Lung (tissue), 12 donors: ENCODE results near the gene RBP3. TPM values are rescaled to one million over a fixed set of nuclear protein-coding genes. Genes with fewer than 3 reads are reported as not detected.

ENCODE experiments used
- ATAC-seq: fragments of 200-7000 bp; cut with Tn5 transposase; one replicate; pipeline ENCODE4 v1.9.1; 2020; ENCODE audit warnings: moderate number of reproducible peaks; ENCODE audit not compliant: insufficient read depth, low FRiP score
- DNase-seq, 3 donors: peaks; one replicate each; pipeline ENCODE4 v3.0.0-alpha.2; 2013 to 2017
- H3K27ac ChIP-seq, 2 donors: one replicate each; pipeline ENCODE4 v1.5.1; 2013; ENCODE audit warnings: mild to moderate bottlenecking in 2 of 2, moderate library complexity in 2 of 2, control low read depth in 1 of 2, inconsistent platforms in 1 of 2, low read depth in 1 of 2, low read length in 1 of 2
- H3K27me3 ChIP-seq, 3 donors: one replicate each; pipeline ENCODE4 v1.5.1; 2013; ENCODE audit warnings: low read length in 2 of 3; ENCODE audit not compliant: control insufficient read depth in 3 of 3, insufficient read depth in 3 of 3
- H3K36me3 ChIP-seq, 4 donors: one replicate each; pipeline ENCODE4 v1.5.1; 2013; ENCODE audit warnings: low read length in 4 of 4, mild to moderate bottlenecking in 1 of 4, moderate library complexity in 1 of 4; ENCODE audit not compliant: control insufficient read depth in 4 of 4, insufficient read depth in 4 of 4
- H3K4me1 ChIP-seq, 5 donors: one replicate each; pipeline ENCODE4 v1.5.1; 2013; ENCODE audit warnings: low read length in 5 of 5, mild to moderate bottlenecking in 2 of 5, moderate library complexity in 1 of 5; ENCODE audit not compliant: control insufficient read depth in 5 of 5, insufficient read depth in 5 of 5
- H3K4me3 ChIP-seq: one replicate; pipeline ENCODE4 v1.5.1; 2013; ENCODE audit warnings: mild to moderate bottlenecking, control low read depth, moderate library complexity
- H3K9ac ChIP-seq, 2 donors: one replicate each; pipeline ENCODE4 v1.5.1; 2013; ENCODE audit warnings: low read length in 2 of 2, control low read depth in 1 of 2; ENCODE audit not compliant: insufficient read depth in 1 of 2
- H3K9me3 ChIP-seq, 4 donors: one replicate each; pipeline ENCODE4 v1.5.1; 2013; ENCODE audit warnings: low read length in 3 of 4, mild to moderate bottlenecking in 1 of 4, moderate library complexity in 1 of 4; ENCODE audit not compliant: control insufficient read depth in 4 of 4, insufficient read depth in 3 of 4
- WGBS, 2 donors: extraction: QIAGEN DNeasy Blood & Tissue Kit; methylation state at CpG; one replicate each; pipeline ENCODE4 v1.1.7; 2013; 5-methylcytosine and 5-hydroxymethylcytosine counted together
- polyA plus RNA-seq, 2 donors: library from polyadenylated mRNA; stranded (reverse); fragments of 200-250 nt; gene quantifications; one replicate each; pipeline ENCODE4 v1.2.1, GENCODE V29; 2013
- total RNA-seq, 2 donors: library from RNA; depleted of rRNA in 1 of 2; stranded (reverse); fragments of >200 nt in 1 of 2; gene quantifications; one replicate each; pipeline ENCODE4 v1.2.1, GENCODE V29; 2014 to 2021
- TF ChIP-seq, protein P1 (sequence below): IDR thresholded peaks from 2 replicates; pipeline ENCODE4 v1.5.1; 2012; ENCODE audit warnings: mild to moderate bottlenecking; ENCODE audit errors: control extremely low read depth, extremely low read depth
- donor health status: control.
- donor health status: control.
- donor health status: Bipolar disorder and iron deficiency.
- donor health status: healthy.
- donor health status: DM: yes; HTN: yes; CAD: no.

The RBP3 gene
- total and polyA plus RNA-seq, 4 donors, result 0.01 TPM; not detected in 3

DNA sequence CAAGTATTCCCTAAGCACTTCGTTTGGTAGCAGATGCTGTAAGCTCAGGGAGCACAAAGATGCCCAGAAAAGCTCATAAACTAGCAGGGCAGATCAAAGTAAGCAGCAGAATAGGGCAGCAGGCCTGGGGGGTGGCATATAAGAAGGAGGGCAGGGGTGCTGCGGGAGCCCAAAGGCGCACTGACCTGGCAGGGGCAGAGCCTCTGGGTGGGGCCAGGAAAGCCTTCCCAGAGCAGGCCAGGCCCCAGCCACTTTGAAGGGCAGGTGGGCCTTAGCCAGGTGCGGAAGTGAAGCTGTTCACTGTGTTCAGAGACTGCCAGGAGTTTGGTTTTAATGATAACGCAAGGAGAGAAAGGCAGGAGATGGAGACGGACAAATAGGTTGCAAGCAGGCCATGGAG lies 44.3 kb upstream of the RBP3 start:
- H3K27ac ChIP-seq, result no peak overlapping the region
- TF ChIP-seq, protein P1, sequence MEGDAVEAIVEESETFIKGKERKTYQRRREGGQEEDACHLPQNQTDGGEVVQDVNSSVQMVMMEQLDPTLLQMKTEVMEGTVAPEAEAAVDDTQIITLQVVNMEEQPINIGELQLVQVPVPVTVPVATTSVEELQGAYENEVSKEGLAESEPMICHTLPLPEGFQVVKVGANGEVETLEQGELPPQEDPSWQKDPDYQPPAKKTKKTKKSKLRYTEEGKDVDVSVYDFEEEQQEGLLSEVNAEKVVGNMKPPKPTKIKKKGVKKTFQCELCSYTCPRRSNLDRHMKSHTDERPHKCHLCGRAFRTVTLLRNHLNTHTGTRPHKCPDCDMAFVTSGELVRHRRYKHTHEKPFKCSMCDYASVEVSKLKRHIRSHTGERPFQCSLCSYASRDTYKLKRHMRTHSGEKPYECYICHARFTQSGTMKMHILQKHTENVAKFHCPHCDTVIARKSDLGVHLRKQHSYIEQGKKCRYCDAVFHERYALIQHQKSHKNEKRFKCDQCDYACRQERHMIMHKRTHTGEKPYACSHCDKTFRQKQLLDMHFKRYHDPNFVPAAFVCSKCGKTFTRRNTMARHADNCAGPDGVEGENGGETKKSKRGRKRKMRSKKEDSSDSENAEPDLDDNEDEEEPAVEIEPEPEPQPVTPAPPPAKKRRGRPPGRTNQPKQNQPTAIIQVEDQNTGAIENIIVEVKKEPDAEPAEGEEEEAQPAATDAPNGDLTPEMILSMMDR, result no peak
- ATAC-seq, result no peak
- no peak for DNase-seq
- WGBS, 2 donors, result 85 to 91% methylated on average over 6 of the region's 6 CpGs
- peaks cover 0 to 40% (median 15%) of the 10 kb centered on the region in 4 donors for H3K36me3 ChIP-seq
- H3K4me3 ChIP-seq, result no peak overlapping the region
- peaks cover 0 to 84% (median 33%) of the 10 kb centered on the region in 5 donors for H3K4me1 ChIP-seq
- H3K9ac ChIP-seq, result peak overlapping the region in 1 of 2 donors; percentile 76
- peaks cover 0 to 9% (median 7%) of the 10 kb centered on the region in 3 donors for H3K27me3 ChIP-seq
- H3K9me3 ChIP-seq, result no peaks in the 10 kb centered on the region

DNA sequence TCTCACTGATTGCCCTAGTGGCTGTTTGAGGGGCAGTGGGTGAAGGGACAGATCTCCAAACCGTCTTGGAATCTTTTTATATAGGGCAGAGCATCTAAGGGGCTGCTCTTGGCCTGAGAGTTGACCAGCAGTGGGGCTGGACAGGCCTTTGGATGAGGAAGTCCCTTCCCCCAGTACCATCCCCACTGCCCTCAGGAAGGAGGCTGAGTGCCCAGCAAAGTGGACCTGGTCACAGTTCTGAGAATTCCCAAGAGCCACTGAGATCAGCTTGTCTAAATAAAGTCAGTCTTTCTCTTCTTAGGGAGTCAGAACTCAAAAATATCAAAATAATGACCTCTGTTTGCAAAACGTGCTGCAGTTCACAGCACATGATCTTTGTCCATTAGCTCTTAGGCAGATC lies 42.6 kb upstream of the RBP3 start:
- H3K4me1 ChIP-seq, result peaks cover 0 to 85% (median 26%) of the 10 kb centered on the region in 5 donors
- ATAC-seq, result no peak
- no peaks in the 10 kb centered on the region for H3K9me3 ChIP-seq
- H3K27ac ChIP-seq, result no peak overlapping the region
- DNase-seq, result no peak
- H3K4me3 ChIP-seq, result no peak overlapping the region
- TF ChIP-seq, protein P1, result no peak
- peaks cover 0 to 42% (median 15%) of the 10 kb centered on the region in 4 donors for H3K36me3 ChIP-seq
- peaks cover 0 to 4% (median 4%) of the 10 kb centered on the region in 3 donors for H3K27me3 ChIP-seq
- WGBS, 2 donors, result 51 to 66% methylated on average over 2 of the region's 2 CpGs
- no peak overlapping the region for H3K9ac ChIP-seq

DNA sequence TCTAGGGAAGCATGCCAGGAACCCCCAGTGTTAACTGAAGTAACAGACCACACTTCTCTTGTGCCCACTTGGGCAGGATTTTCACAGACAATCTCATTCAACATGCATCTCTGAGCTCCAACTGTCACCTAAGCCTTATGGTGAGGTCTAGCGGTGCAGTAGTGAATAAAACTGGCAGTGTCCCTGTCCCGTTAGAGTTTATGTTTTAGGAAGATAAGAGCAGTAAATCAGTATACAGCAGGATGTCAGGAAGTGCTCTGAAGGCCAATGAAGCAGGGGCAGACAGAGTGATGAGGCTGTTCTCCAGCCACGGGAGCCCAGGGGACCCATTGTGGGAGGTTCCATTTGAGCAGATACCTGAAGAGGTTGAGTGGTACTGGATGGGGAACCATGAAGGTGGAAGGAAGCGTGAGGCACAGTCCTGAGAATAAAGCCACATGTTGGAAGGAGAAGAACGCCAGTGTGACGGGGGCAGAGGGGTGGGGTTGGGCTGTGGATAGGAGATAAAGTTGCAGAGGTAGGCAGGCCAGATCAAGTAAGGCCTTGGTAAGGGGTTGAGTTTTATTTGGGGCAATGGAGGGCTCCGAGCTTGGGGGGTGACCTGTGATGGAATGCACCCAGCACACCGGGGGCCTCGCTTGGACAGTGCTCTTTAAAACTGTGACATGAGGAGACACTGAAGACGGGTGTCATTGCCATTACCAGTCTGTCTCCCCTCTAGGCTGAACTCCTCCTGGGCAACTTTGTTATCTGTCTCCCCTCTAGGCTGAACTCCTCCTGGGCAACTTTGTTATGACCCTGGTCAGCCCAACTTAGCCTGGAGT lies 41.6 kb upstream of the RBP3 start:
- Histone ChIP-seq H3K4me1 (peaks cover 0 to 94% (median 33%) of the 10 kb centered on the region in 5 donors), H3K27ac (no peak overlapping the region), H3K4me3 (no peak overlapping the region), H3K9me3 (no peaks in the 10 kb centered on the region), H3K27me3 (no peaks in the 10 kb centered on the region), H3K9ac (no peak overlapping the region), H3K36me3 (peaks cover 0 to 40% (median 19%) of the 10 kb centered on the region in 4 donors)
- TF ChIP-seq, protein P1, result no peak
- ATAC-seq (no peak), DNase-seq (peak in 1 of 3 donors; percentile 17)
- 52 to 64% methylated on average over 10 of the region's 10 CpGs for WGBS, 2 donors
